HG02642 (cell line): ENCODE data around the gene ARHGEF40.

Experiments
- ATAC-seq: cut with Tn5 transposase; IDR thresholded peaks from one replicate; pipeline ENCODE4 v1.9.1; 2021; ENCODE audit warnings: mild to moderate bottlenecking; ENCODE audit not compliant: unreplicated experiment, poor library complexity

The ARHGEF40 gene

GRCh38 chr14:21109377-21110138 is 39.5 kb downstream of the ARHGEF40 start:
- peak; percentile 52 for ATAC-seq

- ATAC-seq = no peak
Measured at GRCh38 chr14:21112255-21112654, 42.2 kb downstream of the ARHGEF40 start.

GRCh38 chr14:21113369-21113768 is 43.3 kb downstream of the ARHGEF40 start:
- no peak for ATAC-seq

GRCh38 chr14:21118933-21119332 is 48.8 kb downstream of the ARHGEF40 start:
- ATAC-seq = no peak

GRCh38 chr14:21120686-21121085 is 50.6 kb downstream of the ARHGEF40 start:
- ATAC-seq = no peak

- ATAC-seq = no peak
Measured at GRCh38 chr14:21121122-21121521, 51.0 kb downstream of the ARHGEF40 start.

- no peak for ATAC-seq
Measured at GRCh38 chr14:21123429-21123828, 53.3 kb downstream of the ARHGEF40 start.

- ATAC-seq = no peak
Measured at GRCh38 chr14:21133901-21134300, 63.8 kb downstream of the ARHGEF40 start.

- no peak for ATAC-seq
Measured at GRCh38 chr14:21136024-21136423, 65.9 kb downstream of the ARHGEF40 start.
